ENCODE data around the gene TAF1C.
"Not testable (repeated sequence)": the region's sequence is repeated elsewhere in the genome, so short reads cannot be mapped to it uniquely, and the experiment has no call there.

TAF1C gene, protein sequence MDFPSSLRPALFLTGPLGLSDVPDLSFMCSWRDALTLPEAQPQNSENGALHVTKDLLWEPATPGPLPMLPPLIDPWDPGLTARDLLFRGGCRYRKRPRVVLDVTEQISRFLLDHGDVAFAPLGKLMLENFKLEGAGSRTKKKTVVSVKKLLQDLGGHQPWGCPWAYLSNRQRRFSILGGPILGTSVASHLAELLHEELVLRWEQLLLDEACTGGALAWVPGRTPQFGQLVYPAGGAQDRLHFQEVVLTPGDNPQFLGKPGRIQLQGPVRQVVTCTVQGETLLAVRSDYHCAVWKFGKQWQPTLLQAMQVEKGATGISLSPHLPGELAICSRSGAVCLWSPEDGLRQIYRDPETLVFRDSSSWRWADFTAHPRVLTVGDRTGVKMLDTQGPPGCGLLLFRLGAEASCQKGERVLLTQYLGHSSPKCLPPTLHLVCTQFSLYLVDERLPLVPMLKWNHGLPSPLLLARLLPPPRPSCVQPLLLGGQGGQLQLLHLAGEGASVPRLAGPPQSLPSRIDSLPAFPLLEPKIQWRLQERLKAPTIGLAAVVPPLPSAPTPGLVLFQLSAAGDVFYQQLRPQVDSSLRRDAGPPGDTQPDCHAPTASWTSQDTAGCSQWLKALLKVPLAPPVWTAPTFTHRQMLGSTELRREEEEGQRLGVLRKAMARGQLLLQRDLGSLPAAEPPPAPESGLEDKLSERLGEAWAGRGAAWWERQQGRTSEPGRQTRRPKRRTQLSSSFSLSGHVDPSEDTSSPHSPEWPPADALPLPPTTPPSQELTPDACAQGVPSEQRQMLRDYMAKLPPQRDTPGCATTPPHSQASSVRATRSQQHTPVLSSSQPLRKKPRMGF

DNA sequence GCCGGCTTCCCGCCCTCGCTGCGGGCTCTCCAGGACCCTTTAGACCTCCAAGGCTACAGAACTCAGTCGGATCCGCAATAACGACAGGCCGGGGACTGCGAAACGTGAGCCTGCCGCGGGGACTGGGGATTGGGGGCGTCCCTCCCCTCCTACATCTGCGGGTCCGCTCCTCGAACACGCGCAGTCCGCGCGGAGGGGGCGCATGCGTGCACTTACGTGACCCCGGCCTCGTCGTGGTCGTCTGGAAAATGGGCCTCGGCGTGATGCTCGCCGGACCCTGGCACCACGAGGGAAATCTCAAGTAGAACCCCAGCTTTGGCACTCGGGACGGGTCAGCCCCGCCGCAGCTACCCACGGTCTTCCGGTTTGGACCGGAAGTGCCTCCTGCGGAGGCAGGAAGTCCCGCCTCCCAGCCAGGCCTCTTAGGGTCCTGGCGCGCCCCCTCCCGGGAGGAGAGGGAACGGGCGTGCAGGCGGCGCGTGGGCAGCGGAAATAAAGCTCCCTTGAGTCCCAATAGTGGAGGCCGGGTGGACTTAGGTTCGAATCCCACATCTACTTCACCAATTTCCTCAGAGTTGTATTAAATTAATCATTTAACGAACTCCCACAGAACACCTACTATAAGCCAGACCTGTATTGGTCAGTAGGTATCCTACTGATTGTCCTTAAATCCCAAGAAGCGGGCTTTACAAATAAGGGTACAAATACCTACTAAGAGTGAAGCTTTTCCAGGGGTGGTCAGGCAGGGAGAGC, at the start of gene TAF1C:
Gene TAF1C, minus strand, starts transcription at position 373 of the 753 bp plus-strand sequence. CDS start 2,069 bp downstream, outside the sequence.
- DNase-seq, result peak; percentile 93

DNA sequence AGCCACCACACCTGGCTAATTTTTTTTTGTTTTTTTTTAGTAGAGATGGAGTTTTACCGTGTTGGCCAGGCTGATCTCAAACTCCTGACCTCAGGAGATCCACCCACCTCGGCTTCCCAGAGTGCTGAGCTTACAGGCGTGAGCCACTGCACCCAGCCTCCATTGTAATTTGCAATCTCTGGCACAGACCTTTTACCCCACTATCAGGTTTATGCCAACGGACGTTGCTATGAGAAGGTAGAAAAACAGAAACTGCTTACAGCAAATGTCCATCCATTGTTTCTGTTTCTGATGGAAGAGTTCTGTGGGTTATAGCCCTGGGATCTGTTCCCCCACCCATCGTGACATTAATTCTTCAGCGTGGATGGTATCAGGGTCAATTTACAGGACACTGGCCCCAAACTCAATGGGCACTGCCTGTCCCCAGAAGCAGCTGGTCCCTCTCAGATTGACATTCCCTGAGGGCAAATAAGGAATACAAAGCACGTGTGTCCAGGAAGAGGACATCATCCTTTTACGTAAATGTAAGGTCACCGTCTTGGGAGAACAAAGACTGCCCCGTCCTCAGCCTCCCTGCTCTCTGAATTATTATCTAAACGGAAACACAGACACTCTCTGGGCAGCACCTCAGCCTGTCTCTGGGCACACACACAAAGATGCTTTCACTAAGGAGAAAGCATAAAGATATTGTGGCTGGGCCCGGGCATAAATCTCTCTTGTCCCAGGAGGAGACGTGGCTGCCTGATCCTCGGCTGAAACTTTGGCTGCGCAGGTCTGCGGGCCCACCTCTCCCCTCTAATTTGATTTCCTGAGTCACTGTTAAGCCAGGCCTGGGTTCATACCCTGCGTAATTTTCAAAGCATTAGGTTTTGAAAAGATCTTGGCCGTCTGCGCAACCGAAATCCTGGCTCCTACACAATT, 47.7 kb upstream of the TAF1C start:
- DNase-seq, result peak; percentile 57

DNA sequence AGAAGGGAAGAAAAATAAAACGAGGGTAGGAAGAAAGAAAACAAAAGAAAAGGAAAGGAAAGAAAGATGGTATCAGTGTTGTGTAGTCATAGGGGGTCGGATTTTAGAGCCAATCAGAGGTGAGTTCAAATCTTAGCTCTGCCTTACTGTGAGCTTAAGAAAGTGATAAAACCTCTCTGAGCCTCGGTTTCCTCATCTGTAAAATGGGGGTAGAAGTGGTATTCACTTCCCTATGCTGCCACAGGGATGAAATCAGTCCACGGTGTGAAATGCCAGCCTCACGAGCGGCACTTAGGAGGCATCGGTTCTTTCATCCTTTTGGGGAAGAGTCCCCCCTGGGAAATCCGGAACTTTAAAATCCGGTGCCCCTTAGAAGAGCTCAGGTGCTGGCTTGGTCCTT, 46.9 kb upstream of the TAF1C start:
- DNase-seq, result no peak

- DNase-seq, result no peak
These were observed 46.1 kb upstream of the TAF1C start for GRCh38 chr16:84232969-84233368.

DNA sequence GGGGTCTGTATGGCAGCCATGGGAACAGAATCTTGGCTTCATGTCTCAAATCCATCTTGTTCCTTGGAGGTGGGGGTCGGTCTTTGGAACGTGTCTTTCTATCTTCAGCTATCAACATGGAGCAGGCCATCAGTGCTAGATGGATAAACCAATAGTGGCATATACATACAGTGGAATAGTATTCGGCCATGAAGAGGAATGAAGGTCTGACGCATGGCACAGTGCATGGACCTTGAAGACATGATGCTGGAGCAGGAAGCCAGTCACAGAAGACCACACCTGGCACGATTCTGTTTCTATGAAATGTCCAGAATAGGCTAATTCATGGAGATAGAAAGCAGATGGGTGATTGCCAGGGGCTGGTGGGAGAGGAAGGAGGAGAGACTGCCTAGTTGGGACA, 45.2 kb upstream of the TAF1C start:
- no peak for DNase-seq

DNA sequence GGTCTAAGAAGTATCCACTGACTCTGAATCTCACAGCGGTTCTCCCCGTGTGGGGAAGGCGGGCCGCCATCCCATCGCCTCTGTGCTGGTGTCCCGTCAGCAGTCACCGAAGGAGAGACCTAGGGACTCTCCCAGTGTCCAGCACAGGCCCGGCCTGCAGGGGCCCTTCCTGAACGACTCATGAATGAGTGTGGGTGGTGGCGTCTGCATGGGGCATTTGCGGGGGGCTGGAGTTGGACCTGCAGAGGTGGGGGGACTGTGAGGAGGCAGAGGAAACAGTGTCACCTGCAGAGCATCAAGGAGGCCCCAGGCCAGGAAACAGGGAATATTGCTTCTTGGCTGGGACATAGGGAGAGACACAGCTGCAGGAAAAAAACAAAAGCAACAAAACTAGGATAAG, 42.6 kb upstream of the TAF1C start:
- DNase-seq, result peak; percentile 35

GRCh38 chr16:84228256-84228838, 41.5 kb upstream of the TAF1C start:
- DNase-seq, result peak; percentile 86

DNA sequence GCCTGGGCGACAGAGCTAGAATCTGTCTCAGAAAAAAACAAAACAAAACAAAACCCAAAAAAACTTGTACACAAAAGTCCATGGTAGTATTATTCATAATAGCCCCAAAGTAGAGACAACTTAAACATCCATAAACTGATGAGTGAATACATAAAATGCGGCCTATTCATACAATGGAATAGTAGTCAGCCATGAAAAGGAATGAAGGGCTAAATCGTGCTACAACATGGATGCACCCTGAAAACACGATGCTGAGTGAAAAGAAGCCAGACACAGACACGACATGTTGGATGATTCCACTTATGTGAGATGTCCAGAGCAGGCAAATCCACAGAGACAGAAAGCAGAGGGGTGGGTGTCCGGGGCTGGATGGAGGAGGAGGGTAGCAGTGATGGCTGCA, 40.7 kb upstream of the TAF1C start:
- DNase-seq, result no peak

GRCh38 chr16:84226026-84226425, 39.2 kb upstream of the TAF1C start:
- no peak for DNase-seq

DNA sequence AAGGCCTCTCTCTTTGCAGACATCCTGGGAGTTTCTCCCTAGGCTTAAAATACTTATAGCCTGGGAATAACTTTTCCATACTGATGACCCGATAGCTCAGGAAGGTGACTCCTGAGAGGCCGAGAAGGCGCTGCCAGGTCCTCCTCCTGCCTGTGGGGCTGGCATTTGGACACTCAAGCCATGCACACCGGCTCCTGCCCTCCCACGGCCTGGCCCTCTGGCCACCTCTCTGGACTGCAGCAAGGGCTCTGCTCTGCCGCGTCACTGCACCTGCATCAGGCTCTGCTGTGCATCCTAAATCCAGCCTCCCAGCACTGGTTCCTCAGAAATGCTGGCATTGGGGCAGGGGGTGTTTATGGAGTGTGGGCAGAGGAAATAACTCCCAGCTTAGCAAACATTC, 38.7 kb upstream of the TAF1C start:
- DNase-seq, result no peak

- DNase-seq, result no peak
These were observed 38.3 kb upstream of the TAF1C start for GRCh38 chr16:84225126-84225525.

DNA sequence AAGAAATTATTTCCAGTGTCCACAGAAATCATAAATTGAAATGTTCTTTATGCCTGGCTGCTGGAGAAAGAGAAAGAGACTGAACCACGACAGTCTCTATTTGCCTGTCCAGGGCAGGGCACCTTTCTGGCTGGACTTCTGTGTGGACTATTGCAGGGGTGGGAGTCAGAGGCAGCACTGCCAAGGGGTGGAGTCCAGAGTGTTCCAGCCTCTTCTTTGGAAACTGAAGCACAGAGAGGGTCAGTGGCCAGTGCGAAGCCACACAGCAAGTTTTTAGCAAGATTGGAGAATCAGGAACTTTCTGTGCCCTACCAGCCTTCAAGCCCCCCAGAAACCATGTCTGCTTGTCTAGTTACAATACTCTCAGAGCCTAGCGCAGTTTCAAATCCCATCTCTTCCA, 37.7 kb upstream of the TAF1C start:
- DNase-seq, result no peak

- DNase-seq, result no peak
These were observed 36.6 kb upstream of the TAF1C start for GRCh38 chr16:84223456-84223855.

DNA sequence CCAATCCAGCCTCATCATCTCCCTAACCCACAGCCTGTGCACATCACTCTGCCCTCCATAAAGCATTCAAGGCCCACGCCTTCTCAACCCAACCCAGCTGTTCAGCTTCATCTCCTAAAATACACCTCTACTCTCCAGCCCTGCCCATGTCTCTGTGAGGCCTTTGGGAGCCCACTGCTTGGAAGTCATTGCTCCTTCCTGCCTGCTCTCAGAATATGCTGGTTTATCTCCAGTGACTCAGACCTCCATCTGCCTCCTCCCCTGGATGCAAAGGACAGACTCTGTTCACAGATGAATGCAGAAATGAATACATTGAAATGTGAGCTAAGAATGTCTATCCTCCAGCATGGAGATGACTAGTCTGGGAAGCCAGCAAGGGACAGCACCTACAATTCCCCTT, 34.0 kb upstream of the TAF1C start:
- no peak for DNase-seq

DNA sequence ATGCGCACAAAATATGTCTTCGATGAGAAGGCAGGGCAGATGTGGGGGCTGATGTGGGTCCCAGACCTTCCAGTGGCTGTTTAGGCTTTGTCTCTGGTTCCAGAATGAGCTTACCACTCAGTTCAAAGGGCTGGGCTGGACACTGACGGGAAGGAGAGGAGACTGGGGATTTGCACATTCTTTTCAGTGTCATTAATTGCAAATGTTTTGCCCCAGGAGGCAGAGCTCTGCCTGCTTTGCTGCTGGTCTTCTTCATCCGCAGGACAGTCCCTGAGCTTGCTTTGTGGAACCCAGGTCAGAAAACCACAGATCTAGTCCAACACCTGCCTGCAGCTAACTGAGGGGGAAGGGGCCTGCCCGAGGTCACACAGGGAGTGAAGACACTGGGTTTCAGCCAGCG, 32.1 kb upstream of the TAF1C start:
- DNase-seq, result no peak

GRCh38 chr16:84218176-84218823, 31.4 kb upstream of the TAF1C start:
- no peak for DNase-seq

DNA sequence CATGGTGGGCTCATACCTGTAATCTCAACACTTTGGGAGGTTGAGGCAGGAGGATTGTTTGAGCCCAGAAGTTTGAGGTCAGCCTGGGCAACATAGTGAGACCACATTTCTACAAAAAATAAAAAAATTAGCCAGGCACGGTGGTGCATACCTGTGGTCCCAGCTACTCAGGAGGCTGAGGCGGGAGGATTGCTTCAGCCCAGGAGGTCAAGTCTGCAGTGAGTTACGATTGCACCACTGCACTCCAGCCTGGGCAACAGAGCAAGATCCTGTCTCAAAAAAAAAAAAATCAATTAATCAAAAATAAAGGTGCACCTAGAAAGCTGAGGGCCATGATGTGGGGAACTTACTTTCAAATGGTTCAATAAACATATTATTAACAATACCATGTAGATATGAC, 29.3 kb upstream of the TAF1C start:
- DNase-seq, result not testable (repeated sequence)

GRCh38 chr16:84215531-84215930, 28.7 kb upstream of the TAF1C start:
- no peak for DNase-seq

- no peak for DNase-seq
These were observed 27.7 kb upstream of the TAF1C start for GRCh38 chr16:84214451-84215066.

DNA sequence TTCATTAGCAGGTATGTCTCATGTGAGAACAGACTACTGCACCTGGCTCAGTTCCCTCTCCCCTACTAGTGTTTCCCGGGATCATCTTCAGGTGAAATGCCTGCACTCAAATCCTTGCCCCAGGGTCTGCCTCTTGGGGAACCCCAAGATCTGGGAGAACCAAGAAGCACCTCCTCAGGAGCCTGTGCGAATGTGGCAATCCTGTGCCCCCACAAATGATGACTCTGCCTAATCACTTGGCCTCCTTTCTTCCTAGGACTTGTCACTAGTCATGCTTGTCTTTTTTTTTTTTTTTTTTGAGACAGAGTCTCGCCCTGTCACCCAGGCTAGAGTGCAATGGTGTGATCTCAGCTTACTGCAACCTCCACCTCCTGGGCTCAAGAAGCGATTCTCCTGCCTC, 25.8 kb upstream of the TAF1C start:
- DNase-seq, result no peak

DNA sequence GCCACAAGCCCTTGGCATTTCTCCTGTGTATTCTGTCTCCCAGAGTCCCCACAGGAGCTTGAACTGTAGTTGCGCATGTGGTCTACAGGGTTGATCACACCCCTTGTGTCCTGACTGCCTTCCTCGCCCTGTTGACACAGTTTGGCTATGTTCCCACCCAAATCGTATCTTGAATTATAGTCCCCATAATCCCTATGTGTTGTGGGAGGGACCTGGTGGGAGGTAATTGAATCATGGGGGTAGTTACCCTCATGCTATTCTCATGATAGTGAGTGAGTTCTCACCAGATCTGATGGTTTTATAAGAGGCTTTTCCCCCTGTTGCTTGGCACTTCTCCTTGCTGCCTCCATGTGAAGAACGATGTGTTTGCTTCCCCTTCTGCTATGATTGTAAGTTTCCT, 25.3 kb upstream of the TAF1C start:
- DNase-seq, result no peak

Data from right hindlimb (tissue), 1 donor.